ENCODE results near the gene FAM107B. TPM values are rescaled to one million over a fixed set of nuclear protein-coding genes. Genes with fewer than 3 reads are reported as not detected.

FAM107B gene
- total and polyA plus RNA-seq, 2 of the 8 experiments (the other 6 are each of a cell fraction or from before 2014, with no cell fraction given): 7.5 to 28.1 TPM

DNA sequence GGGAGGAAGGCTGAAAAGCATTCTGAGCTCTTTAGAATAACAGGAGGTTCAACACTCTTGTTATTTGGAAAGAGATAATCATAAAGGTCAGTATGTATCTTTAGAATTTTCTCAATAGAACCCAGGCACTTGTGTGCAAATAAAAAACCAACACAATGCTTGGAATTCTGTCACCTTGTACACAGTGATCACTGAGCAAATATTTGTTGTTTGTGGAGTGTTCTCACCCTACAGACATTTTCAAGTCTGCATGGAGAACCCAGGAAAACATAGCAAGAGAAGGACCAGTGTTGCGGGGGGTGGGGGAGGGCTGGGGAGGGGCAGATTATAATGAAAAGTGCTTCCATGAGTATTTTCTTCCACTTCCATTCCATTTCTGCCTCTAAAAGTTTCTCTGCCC is 87.4 kb downstream of the FAM107B start:
- Histone ChIP-seq H3K14ac (ENCODE audit: insufficient read length) (no peak overlapping the region), H3K56ac (replicated peaks; ENCODE audit: insufficient read length, low read depth, low read length) (no peak overlapping the region), H3K4ac (replicated peaks; ENCODE audit: insufficient read length, low read depth, low read length) (no peak overlapping the region), H4K91ac (replicated peaks; ENCODE audit: insufficient read length, low read length) (no peak overlapping the region), H3K4me3 (ENCODE audit: extremely low read depth in 1 of 4, insufficient read depth in 2 of 4, low read depth in 3 of 4, low read length in 4 of 4) (no peak overlapping the region), H3K79me2 (ENCODE audit: control insufficient read depth in 1 of 2, insufficient read depth in 2 of 2, low read length in 2 of 2) (no peaks in the 10 kb centered on the region), H4K5ac (ENCODE audit: insufficient read length, low read depth, low read length) (no peak overlapping the region), H3K36me3 (ENCODE audit: control insufficient read depth in 2 of 4, insufficient read depth in 4 of 4, low read length in 3 of 4) (no peaks in the 10 kb centered on the region), H2BK5ac (ENCODE audit: low read depth, low read length) (no peak overlapping the region), H4K20me1 (replicated peaks in 1 of 2; ENCODE audit: control insufficient read depth in 1 of 2, insufficient read depth in 2 of 2, low read length in 2 of 2) (no peaks in the 10 kb centered on the region), H3K27me3 (replicated peaks in 1 of 4; ENCODE audit: control insufficient read depth in 3 of 4, extremely low read depth in 1 of 4, insufficient read depth in 3 of 4, low read length in 3 of 4) (no peaks in the 10 kb centered on the region; a peak in 1 of 7 replicates), H2AK5ac (ENCODE audit: low read depth, low read length) (no peak overlapping the region), H2BK120ac (replicated peaks; ENCODE audit: low read depth, low read length) (no peak overlapping the region), H4K8ac (ENCODE audit: extremely low read depth, insufficient read depth, low read length) (no peak overlapping the region), H3K23ac (ENCODE audit: insufficient read length) (no peak overlapping the region), H3K27ac (ENCODE audit: low read depth, low read length) (no peak overlapping the region), H3K18ac (ENCODE audit: extremely low read depth, low read length) (no peak overlapping the region), H3K23me2 (ENCODE audit: low read depth, low read length) (no peaks in the 10 kb centered on the region), H2AFZ (ENCODE audit: low read length) (no peak overlapping the region), H3K4me2 (ENCODE audit: insufficient read depth in 1 of 2, low read depth in 2 of 2, low read length in 2 of 2) (no peak overlapping the region), H2BK20ac (ENCODE audit: low read length) (no peak overlapping the region), H3K79me1 (ENCODE audit: low read depth, low read length) (no peaks in the 10 kb centered on the region), H2BK15ac (ENCODE audit: low read length) (no peak overlapping the region), H3K4me1 (replicated peaks in 1 of 4; ENCODE audit: control insufficient read depth in 3 of 4, insufficient read depth in 4 of 4, low read length in 3 of 4) (no peaks in the 10 kb centered on the region), H2BK12ac (ENCODE audit: low read depth, low read length) (no peak overlapping the region), H3K9me3 (ENCODE audit: insufficient read depth in 2 of 2, low read depth in 1 of 2, low read length in 1 of 2) (no peaks in the 10 kb centered on the region), H3K9ac (replicated peaks in 1 of 4; ENCODE audit: extremely low read depth in 1 of 4, low read depth in 3 of 4, low read length in 3 of 4) (no peak overlapping the region)
- DNase-seq (ENCODE audit: low read depth in 1 of 2, low spot score in 2 of 2) (no peak), FAIRE-seq (no peak)
- CTCF ChIA-PET (ENCODE audit: partially characterized antibody): no interaction called here
- POLR2A ChIA-PET (ENCODE audit: partially characterized antibody): no interaction called here
- 71% methylated on average over 1 of the region's 1 CpG; no CpG with 5 or more reads in 1 of the 2 experiments for WGBS, 2 experiments (ENCODE audit: extremely low coverage in 1 of 2, insufficient coverage in 1 of 2, insufficient read length in 1 of 2, insufficient replicate concordance in 2 of 2, low coverage in 1 of 2, low lambda C conversion rate in 2 of 2, missing lambda C conversion rate in 1 of 2)
- TF ChIP-seq RXRA (IDR thresholded peaks at IDR 0.05; ENCODE audit: insufficient read depth, low read depth, low read length) (no peak), TAF1 (IDR thresholded peaks at IDR 0.05; ENCODE audit: low read depth, low read length) (no peak), CREB1 (IDR thresholded peaks at IDR 0.05) (no peak), CHD2 (IDR thresholded peaks at IDR 0.05; ENCODE audit: low read length) (no peak), BCL11A (IDR thresholded peaks at IDR 0.05; ENCODE audit: low read depth in 2 of 2, low read length in 2 of 2) (no peak), TEAD4 (IDR thresholded peaks at IDR 0.05; ENCODE audit: low read depth, low read length) (no peak), TAF7 (optimal IDR thresholded peaks at IDR 0.05; ENCODE audit: borderline replicate concordance, low read depth, low read length) (no peak), ATF3 (IDR thresholded peaks at IDR 0.05; ENCODE audit: insufficient read depth, low read depth, low read length) (no peak), HDAC2 (IDR thresholded peaks at IDR 0.05; ENCODE audit: borderline replicate concordance in 1 of 2, low read depth in 2 of 2, low read length in 2 of 2) (no peak), GABPA (IDR thresholded peaks at IDR 0.05; ENCODE audit: borderline replicate concordance, insufficient read depth, low read length) (no peak), JUN (IDR thresholded peaks at IDR 0.05; ENCODE audit: low read depth, low read length) (no peak), ASH2L (IDR thresholded peaks at IDR 0.05; ENCODE audit: low read length) (no peak), RAD21 (IDR thresholded peaks at IDR 0.05 in 1 of 2, conservative IDR thresholded peaks at IDR 0.05 in 1 of 2; ENCODE audit: low read depth in 2 of 2, low read length in 2 of 2) (no peak), E2F6 (IDR thresholded peaks at IDR 0.05) (no peak)

Measured in H1 (cell line).